Measurements from ENCODE around the gene TIMM8A. TPM values are rescaled to one million over a fixed set of nuclear protein-coding genes. Genes with fewer than 3 reads are reported as not detected.

Gene TIMM8A
- total RNA-seq, 1 donor from 2014 or later: 16.7 TPM

DNA sequence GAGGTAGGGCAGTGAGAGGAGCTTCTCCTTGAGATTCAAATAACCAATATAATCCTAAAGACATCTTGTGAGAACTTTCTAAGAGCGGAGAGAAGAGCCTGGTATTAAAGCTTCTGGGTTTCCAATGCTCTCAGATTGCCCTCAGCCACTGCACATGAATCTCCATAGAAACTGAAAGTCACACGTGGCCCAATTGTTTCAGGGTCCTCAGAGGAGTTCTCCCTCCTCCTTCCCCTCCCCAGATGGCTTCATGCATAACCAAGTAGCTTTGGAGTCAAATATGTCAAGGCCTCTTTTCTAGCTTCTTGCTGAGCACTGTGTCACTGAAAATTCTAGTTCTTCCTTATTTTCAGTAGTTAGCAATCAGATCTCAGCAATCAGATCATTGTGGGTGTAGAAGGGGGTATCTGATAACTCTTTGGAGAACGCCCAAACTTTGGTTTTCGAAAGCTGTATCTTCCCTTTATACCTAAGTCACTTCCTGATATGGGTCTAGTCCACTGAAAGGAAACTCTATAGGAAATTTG lies 35.2 kb upstream of the TIMM8A start:
- H3K27me3 Mint-ChIP-seq (ENCODE audit: low read depth, unreplicated experiment): peaks cover 2% of the 10 kb centered on the region
- no peak overlapping the region for H3K27ac Mint-ChIP-seq (ENCODE audit: unreplicated experiment)
- FAIRE-seq: no peak
- TF ChIP-seq, protein P1, sequence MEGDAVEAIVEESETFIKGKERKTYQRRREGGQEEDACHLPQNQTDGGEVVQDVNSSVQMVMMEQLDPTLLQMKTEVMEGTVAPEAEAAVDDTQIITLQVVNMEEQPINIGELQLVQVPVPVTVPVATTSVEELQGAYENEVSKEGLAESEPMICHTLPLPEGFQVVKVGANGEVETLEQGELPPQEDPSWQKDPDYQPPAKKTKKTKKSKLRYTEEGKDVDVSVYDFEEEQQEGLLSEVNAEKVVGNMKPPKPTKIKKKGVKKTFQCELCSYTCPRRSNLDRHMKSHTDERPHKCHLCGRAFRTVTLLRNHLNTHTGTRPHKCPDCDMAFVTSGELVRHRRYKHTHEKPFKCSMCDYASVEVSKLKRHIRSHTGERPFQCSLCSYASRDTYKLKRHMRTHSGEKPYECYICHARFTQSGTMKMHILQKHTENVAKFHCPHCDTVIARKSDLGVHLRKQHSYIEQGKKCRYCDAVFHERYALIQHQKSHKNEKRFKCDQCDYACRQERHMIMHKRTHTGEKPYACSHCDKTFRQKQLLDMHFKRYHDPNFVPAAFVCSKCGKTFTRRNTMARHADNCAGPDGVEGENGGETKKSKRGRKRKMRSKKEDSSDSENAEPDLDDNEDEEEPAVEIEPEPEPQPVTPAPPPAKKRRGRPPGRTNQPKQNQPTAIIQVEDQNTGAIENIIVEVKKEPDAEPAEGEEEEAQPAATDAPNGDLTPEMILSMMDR (IDR thresholded peaks at IDR 0.05; ENCODE audit: insufficient read depth, low read depth, low read length): no peak
- no peak for TF ChIP-seq EZH2 (IDR thresholded peaks at IDR 0.05; ENCODE audit: insufficient read depth, low read length)
- DNase-seq (ENCODE audit: low read depth): no peak
- H3K27ac ChIP-seq (ENCODE audit: low read depth, low read length): no peak overlapping the region
- H3K4me3 Mint-ChIP-seq (ENCODE audit: unreplicated experiment): no peak overlapping the region
- no peaks in the 10 kb centered on the region for H3K4me1 Mint-ChIP-seq (ENCODE audit: low read depth, unreplicated experiment)
- no peak overlapping the region for H3K4me2 ChIP-seq (ENCODE audit: low read length)
- H3K79me2 ChIP-seq (ENCODE audit: insufficient read depth, low read length): no peaks in the 10 kb centered on the region
- H3K36me3 Mint-ChIP-seq (ENCODE audit: low read depth, unreplicated experiment): no peaks in the 10 kb centered on the region
- H3K9ac ChIP-seq (ENCODE audit: low read length): no peak overlapping the region
- H2AFZ ChIP-seq (ENCODE audit: low read depth, low read length): no peak overlapping the region
- no peak overlapping the region for H3K4me3 ChIP-seq (ENCODE audit: insufficient read depth, low read depth, low read length)
- no peaks in the 10 kb centered on the region for H4K20me1 ChIP-seq (ENCODE audit: insufficient read depth, low read length)
- H3K36me3 ChIP-seq (ENCODE audit: insufficient read depth, low read length): no peaks in the 10 kb centered on the region
- no peaks in the 10 kb centered on the region for H3K4me1 ChIP-seq (ENCODE audit: insufficient read depth, low read length)
- H3K27me3 ChIP-seq (ENCODE audit: insufficient read depth, low read length): no peaks in the 10 kb centered on the region
- H3K9me3 Mint-ChIP-seq (ENCODE audit: unreplicated experiment): no peaks in the 10 kb centered on the region
- no peaks in the 10 kb centered on the region for H3K9me3 ChIP-seq (ENCODE audit: insufficient read depth, low read depth, low read length)

DNA sequence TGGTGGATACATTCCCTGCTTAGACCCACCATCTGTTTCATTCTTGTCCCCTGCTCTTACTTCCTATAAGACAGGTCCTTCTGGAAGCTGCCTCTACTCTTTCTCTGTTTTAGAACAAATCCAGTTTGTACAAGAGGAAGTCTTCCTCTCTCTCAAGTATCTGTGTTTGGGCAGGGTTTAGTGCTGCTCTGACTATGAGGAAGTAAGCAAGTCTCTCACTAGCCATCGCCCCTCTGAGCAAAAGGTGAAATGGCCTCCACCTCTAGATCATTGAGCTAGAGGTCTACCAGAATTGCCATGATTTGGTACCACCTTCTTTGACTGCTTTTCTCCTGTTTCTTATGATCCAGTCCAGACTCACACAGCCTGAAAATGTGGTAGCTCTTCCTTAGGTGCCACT lies 29.0 kb upstream of the TIMM8A start:
- H3K9me3 ChIP-seq (ENCODE audit: insufficient read depth, low read depth, low read length): no peaks in the 10 kb centered on the region
- no peaks in the 10 kb centered on the region for H3K36me3 ChIP-seq (ENCODE audit: insufficient read depth, low read length)
- FAIRE-seq (no peak), DNase-seq (ENCODE audit: low read depth) (no peak)
- H2AFZ ChIP-seq (ENCODE audit: low read depth, low read length): no peak overlapping the region
- no peak overlapping the region for H3K4me3 Mint-ChIP-seq (ENCODE audit: unreplicated experiment)
- H3K27ac ChIP-seq (ENCODE audit: low read depth, low read length): no peak overlapping the region
- H3K4me1 ChIP-seq (ENCODE audit: insufficient read depth, low read length): no peaks in the 10 kb centered on the region
- H3K27me3 ChIP-seq (ENCODE audit: insufficient read depth, low read length): no peaks in the 10 kb centered on the region
- no peak overlapping the region for H3K27ac Mint-ChIP-seq (ENCODE audit: unreplicated experiment)
- H3K27me3 Mint-ChIP-seq (ENCODE audit: low read depth, unreplicated experiment): peaks cover 3% of the 10 kb centered on the region
- H3K4me2 ChIP-seq (ENCODE audit: low read length): no peak overlapping the region
- H3K4me1 Mint-ChIP-seq (ENCODE audit: low read depth, unreplicated experiment): no peaks in the 10 kb centered on the region
- no peaks in the 10 kb centered on the region for H3K36me3 Mint-ChIP-seq (ENCODE audit: low read depth, unreplicated experiment)
- no peak overlapping the region for H3K4me3 ChIP-seq (ENCODE audit: insufficient read depth, low read depth, low read length)
- no peaks in the 10 kb centered on the region for H3K9me3 Mint-ChIP-seq (ENCODE audit: unreplicated experiment)
- TF ChIP-seq, protein P1 (IDR thresholded peaks at IDR 0.05; ENCODE audit: insufficient read depth, low read depth, low read length): no peak
- no peak for TF ChIP-seq EZH2 (IDR thresholded peaks at IDR 0.05; ENCODE audit: insufficient read depth, low read length)
- no peaks in the 10 kb centered on the region for H3K79me2 ChIP-seq (ENCODE audit: insufficient read depth, low read length)
- H4K20me1 ChIP-seq (ENCODE audit: insufficient read depth, low read length): no peaks in the 10 kb centered on the region
- H3K9ac ChIP-seq (ENCODE audit: low read length): no peak overlapping the region

DNA sequence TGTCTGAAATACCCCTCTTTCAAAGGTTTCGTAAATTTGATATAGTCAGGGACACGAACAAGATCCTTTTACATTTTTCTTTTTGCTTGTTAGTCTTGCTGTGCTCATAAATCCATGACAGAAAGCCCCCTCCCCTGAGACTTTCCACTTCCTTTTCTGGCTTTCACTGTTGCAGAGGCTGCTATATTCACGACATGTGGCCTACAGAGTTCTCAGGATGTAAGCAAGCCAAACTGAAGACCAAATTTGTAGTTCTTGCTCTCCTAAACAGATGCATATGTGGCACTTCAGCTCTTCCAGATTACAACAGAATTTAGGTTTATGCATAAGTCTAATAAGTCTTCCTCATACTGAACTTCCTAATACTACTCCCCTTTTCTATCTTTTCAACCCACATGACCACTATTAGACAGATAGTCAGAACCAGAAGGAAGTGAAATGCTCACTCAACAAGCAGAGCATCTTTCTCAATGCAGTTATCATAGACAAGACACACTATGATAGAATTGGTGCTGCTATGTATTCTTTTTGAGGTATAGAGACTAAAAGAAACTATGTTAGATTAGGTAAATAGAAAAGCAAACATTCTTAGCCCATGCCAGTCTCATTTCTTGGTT lies 22.5 kb upstream of the TIMM8A start:
- Histone ChIP-seq H3K27me3 (ENCODE audit: insufficient read depth, low read length) (no peaks in the 10 kb centered on the region), H3K9me3 (ENCODE audit: insufficient read depth, low read depth, low read length) (no peaks in the 10 kb centered on the region), H3K4me2 (ENCODE audit: low read length) (no peak overlapping the region), H3K79me2 (ENCODE audit: insufficient read depth, low read length) (no peaks in the 10 kb centered on the region), H3K4me3 (ENCODE audit: insufficient read depth, low read depth, low read length) (no peak overlapping the region), H3K36me3 (ENCODE audit: insufficient read depth, low read length) (no peaks in the 10 kb centered on the region), H3K9ac (ENCODE audit: low read length) (no peak overlapping the region), H4K20me1 (ENCODE audit: insufficient read depth, low read length) (no peaks in the 10 kb centered on the region), H3K27ac (ENCODE audit: low read depth, low read length) (no peak overlapping the region), H3K4me1 (ENCODE audit: insufficient read depth, low read length) (no peaks in the 10 kb centered on the region), H2AFZ (ENCODE audit: low read depth, low read length) (no peak overlapping the region)
- FAIRE-seq (peak; percentile 93), DNase-seq (ENCODE audit: low read depth) (no peak)
- no peak overlapping the region for H3K27ac Mint-ChIP-seq (ENCODE audit: unreplicated experiment)
- peaks cover 3% of the 10 kb centered on the region for H3K27me3 Mint-ChIP-seq (ENCODE audit: low read depth, unreplicated experiment)
- no peak for TF ChIP-seq EZH2 (IDR thresholded peaks at IDR 0.05; ENCODE audit: insufficient read depth, low read length)
- TF ChIP-seq, protein P1 (IDR thresholded peaks at IDR 0.05; ENCODE audit: insufficient read depth, low read depth, low read length): no peak
- no peaks in the 10 kb centered on the region for H3K36me3 Mint-ChIP-seq (ENCODE audit: low read depth, unreplicated experiment)
- no peaks in the 10 kb centered on the region for H3K4me1 Mint-ChIP-seq (ENCODE audit: low read depth, unreplicated experiment)
- no peaks in the 10 kb centered on the region for H3K9me3 Mint-ChIP-seq (ENCODE audit: unreplicated experiment)
- no peak overlapping the region for H3K4me3 Mint-ChIP-seq (ENCODE audit: unreplicated experiment)
